SU-DHL-6 (cell line): ENCODE measurements around the gene ZNF653.

Source experiments
- CTCF ChIP-seq: fragments of 200-600 bp; sonication (generic); IDR thresholded peaks from one replicate; pipeline ENCODE4 v1.5.1; 2017; ENCODE audit warnings: antibody characterized with exemption, mild to moderate bottlenecking, low read length, moderate library complexity; ENCODE audit not compliant: insufficient read depth, poor library complexity, severe bottlenecking
- EZH2phosphoT487 ChIP-seq: fragments of 200-600 bp; sonication (generic), shearing (Covaris generic); conservative IDR thresholded peaks from 2 replicates; pipeline ENCODE4 v1.6.1; 2018; ENCODE audit warnings: mild to moderate bottlenecking, antibody characterized with exemption, low read length, moderate library complexity, mixed read lengths

DNA sequence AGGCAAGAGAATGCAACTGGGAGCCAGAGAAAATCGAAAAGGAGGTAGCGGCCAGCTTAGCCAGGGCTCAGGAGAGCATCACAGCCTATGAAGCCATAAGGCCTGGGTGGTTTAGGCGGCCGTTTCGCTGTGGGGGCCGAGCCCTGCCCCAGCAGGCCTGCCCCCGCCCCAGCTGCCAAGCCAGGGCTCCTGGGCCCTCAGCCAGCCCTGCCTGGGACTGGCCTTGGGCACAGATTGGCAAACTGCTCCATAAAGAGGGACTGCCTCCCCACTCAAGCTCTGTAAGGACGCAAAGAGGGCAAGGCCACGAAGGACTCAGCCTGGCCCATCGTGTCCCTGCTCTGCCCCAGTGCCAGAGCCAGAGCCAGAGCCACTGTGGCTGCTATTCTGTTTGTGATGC lies 10.2 kb downstream of the ZNF653 start:
- TF ChIP-seq EZH2phosphoT487 (no peak), CTCF (no peak)
